ENCODE results near the gene MISP3.

DNA sequence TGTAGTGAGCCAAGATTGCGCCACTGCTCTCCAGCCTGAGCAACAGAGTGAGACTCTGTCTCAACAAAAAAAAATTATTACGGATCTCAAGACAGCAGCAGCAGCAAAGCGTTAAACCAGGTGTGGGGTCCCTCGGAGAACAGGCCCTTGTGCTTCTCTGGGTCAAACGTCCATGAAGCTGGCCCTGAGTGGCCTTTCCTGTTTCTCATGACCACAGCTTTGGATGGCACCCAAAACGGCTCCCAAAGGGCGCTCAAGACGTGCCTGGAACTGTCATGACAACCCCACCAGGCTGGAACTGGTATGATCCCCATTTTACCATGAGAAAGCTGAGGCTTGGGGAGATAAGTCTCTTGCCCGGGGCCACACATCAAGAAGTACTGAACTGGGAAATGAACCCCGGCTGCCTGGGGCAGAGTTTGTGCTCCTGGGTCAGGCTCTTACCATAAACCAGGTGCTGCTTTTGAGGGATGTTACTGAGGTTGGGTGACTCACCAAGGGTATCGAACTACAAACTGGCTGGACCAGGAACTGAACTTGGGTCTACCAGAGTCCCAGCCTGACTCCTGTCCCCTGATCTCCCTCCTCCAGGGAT is 29.6 kb downstream of the MISP3 start:
- TF ChIP-seq, protein P1, sequence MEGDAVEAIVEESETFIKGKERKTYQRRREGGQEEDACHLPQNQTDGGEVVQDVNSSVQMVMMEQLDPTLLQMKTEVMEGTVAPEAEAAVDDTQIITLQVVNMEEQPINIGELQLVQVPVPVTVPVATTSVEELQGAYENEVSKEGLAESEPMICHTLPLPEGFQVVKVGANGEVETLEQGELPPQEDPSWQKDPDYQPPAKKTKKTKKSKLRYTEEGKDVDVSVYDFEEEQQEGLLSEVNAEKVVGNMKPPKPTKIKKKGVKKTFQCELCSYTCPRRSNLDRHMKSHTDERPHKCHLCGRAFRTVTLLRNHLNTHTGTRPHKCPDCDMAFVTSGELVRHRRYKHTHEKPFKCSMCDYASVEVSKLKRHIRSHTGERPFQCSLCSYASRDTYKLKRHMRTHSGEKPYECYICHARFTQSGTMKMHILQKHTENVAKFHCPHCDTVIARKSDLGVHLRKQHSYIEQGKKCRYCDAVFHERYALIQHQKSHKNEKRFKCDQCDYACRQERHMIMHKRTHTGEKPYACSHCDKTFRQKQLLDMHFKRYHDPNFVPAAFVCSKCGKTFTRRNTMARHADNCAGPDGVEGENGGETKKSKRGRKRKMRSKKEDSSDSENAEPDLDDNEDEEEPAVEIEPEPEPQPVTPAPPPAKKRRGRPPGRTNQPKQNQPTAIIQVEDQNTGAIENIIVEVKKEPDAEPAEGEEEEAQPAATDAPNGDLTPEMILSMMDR (IDR thresholded peaks at IDR 0.05): no peak
- TF ChIP-seq POLR2A (IDR thresholded peaks at IDR 0.05): no peak
